Thoracic aorta (tissue), 2 donors: ENCODE measurements around the gene ACTL7A. TPM values are rescaled to one million over a fixed set of nuclear protein-coding genes. Genes with fewer than 3 reads are reported as not detected.

Experiments
- ATAC-seq: fragments of 150-250 bp; one replicate; pipeline ENCODE4 v1.8.0; 2017; ENCODE audit warnings: low read depth; ENCODE audit not compliant: insufficient number of reproducible peaks, low FRiP score
- DNase-seq: peaks from one replicate; pipeline ENCODE4 v3.0.0-alpha.2; 2020; ENCODE audit warnings: low spot score
- H3K27ac ChIP-seq, 2 donors: fragments of 200-600 bp; sonication (generic); 1 replicate in 1 of 2; 2 replicates in 1 of 2; pipeline ENCODE4 v1.5.1; 2016; ENCODE audit warnings: mild to moderate bottlenecking in 2 of 2, moderate library complexity in 2 of 2
- H3K27me3 ChIP-seq: fragments of 200-600 bp; sonication (generic); replicated peaks from 2 replicates; pipeline ENCODE4 v1.6.0; 2016; ENCODE audit warnings: mild to moderate bottlenecking; ENCODE audit not compliant: insufficient read depth
- H3K36me3 ChIP-seq: fragments of 200-600 bp; sonication (generic); one replicate; pipeline ENCODE4 v1.5.1; 2016
- H3K4me1 ChIP-seq, 2 donors: fragments of 200-600 bp; sonication (generic); 1 replicate in 1 of 2; 2 replicates in 1 of 2; pipeline versions ENCODE4 v1.5.1 to v1.6.0; 2016; ENCODE audit warnings: low read depth in 2 of 2, mild to moderate bottlenecking in 1 of 2; ENCODE audit not compliant: control insufficient read depth in 1 of 2
- H3K4me3 ChIP-seq: fragments of 200-600 bp; sonication (generic); 2 replicates; pipeline ENCODE4 v1.5.1; 2016; ENCODE audit warnings: mild to moderate bottlenecking
- H3K9me3 ChIP-seq: fragments of 200-600 bp; sonication (generic); 2 replicates; pipeline ENCODE4 v1.5.1; 2016
- total RNA-seq, 2 donors: library from RNA; depleted of rRNA; stranded (reverse); fragments of >200 nt; gene quantifications; one replicate each; pipeline versions ENCODE4 v1.1.0 to v1.2.3, GENCODE V29; 2016
- TF ChIP-seq, protein P1 (sequence below): fragments of 200-600 bp; sonication (generic); IDR thresholded peaks from one replicate; pipeline ENCODE4 v1.5.1; 2019; ENCODE audit warnings: antibody characterized with exemption

Gene ACTL7A
- total RNA-seq, 2 donors from 2014 or later: not detected

DNA sequence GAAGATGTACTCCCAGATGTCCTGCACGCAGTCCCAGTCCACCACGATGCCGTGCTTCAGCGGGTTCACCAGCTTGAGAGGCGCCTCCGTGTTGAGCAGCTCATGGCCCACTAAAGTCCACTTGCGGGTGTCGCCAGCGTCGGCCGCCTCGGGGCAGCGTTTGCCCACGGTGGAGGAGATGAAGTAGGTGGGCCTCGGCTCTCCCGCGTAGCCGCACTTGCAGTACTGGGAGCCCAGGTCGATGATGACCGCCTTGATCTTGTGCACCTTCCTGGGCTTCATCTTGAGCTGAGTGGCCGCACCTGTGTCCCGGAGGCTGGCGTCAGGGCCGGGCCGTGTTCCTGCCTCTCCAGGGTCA is 6.6 kb upstream of the ACTL7A start:
- no peak for ATAC-seq

DNA sequence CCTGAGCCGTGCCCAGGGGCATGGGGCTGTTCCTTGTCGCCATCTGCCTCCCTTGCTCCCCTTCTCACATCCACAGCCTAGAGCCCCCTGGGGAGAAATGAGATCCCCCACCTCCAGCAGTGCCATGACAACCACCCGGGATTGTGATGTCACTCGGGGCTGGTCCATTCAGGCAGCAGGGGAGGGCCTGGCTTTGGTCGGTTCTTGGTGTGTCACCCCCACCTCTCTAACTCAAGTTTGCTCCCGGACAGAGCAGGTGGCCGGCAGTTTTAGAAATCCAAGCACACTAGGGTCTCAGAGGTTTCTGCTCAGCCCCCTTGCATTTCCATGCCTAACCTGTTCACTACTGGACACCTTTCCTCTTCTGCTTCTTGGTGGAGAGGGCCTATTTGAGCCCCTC is 6.2 kb upstream of the ACTL7A start, which contains the start of gene ACTL7B:
TSS of gene ACTL7B (minus strand) at position 99 of the 400 bp plus-strand sequence. CDS start at position 43, 56 bp downstream.
- TF ChIP-seq, protein P1, sequence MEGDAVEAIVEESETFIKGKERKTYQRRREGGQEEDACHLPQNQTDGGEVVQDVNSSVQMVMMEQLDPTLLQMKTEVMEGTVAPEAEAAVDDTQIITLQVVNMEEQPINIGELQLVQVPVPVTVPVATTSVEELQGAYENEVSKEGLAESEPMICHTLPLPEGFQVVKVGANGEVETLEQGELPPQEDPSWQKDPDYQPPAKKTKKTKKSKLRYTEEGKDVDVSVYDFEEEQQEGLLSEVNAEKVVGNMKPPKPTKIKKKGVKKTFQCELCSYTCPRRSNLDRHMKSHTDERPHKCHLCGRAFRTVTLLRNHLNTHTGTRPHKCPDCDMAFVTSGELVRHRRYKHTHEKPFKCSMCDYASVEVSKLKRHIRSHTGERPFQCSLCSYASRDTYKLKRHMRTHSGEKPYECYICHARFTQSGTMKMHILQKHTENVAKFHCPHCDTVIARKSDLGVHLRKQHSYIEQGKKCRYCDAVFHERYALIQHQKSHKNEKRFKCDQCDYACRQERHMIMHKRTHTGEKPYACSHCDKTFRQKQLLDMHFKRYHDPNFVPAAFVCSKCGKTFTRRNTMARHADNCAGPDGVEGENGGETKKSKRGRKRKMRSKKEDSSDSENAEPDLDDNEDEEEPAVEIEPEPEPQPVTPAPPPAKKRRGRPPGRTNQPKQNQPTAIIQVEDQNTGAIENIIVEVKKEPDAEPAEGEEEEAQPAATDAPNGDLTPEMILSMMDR: no peak
- ATAC-seq (no peak), DNase-seq (no peak)
- H3K27me3 ChIP-seq: no peaks in the 10 kb centered on the region
- no peak within 1 kb of the TSS for H3K27ac ChIP-seq
- no peaks in the 10 kb centered on the region for H3K36me3 ChIP-seq
- no peaks in the 10 kb centered on the region for H3K9me3 ChIP-seq
- H3K4me3 ChIP-seq: no peak within 1 kb of the TSS
- H3K4me1 ChIP-seq: no peaks in the 10 kb centered on the region

More for the DNA sequence above, 6.6 kb upstream of the ACTL7A start:
- Histone ChIP-seq H3K9me3 (no peaks in the 10 kb centered on the region), H3K27ac (no peak overlapping the region), H3K4me3 (no peak overlapping the region), H3K36me3 (no peaks in the 10 kb centered on the region), H3K4me1 (no peaks in the 10 kb centered on the region), H3K27me3 (no peaks in the 10 kb centered on the region)
- TF ChIP-seq, protein P1: no peak
- DNase-seq: no peak

DNA sequence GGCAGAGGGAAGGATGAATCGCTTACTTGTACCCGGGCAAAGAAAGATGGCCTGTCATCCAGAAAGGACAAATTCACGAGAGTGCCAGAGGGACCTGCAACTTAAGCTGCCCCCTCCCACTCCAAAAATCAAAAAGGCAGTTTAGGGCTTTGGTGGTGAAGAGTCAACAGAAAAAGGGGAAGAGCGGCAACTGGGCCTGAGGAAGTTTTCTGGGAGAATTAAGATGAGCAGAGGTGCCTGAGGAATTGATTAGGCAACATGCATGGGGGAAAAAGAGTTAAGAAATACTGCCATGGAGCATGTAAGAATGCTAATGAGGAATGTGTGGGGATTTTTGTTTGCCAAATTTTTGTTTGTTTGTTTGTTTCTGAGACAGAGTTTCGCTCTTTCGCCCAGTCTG is 4.5 kb upstream of the ACTL7A start:
- H3K27ac ChIP-seq: no peak overlapping the region
- TF ChIP-seq, protein P1: no peak
- H3K27me3 ChIP-seq: no peaks in the 10 kb centered on the region
- no peaks in the 10 kb centered on the region for H3K4me1 ChIP-seq
- no peaks in the 10 kb centered on the region for H3K36me3 ChIP-seq
- H3K4me3 ChIP-seq: no peak overlapping the region
- ATAC-seq (no peak), DNase-seq (no peak)
- no peaks in the 10 kb centered on the region for H3K9me3 ChIP-seq

GRCh38 chr9:108859459-108860114 is 2.5 kb upstream of the ACTL7A start:
- TF ChIP-seq, protein P1: no peak
- Histone ChIP-seq H3K4me1 (no peaks in the 10 kb centered on the region), H3K27me3 (no peaks in the 10 kb centered on the region), H3K36me3 (no peaks in the 10 kb centered on the region), H3K9me3 (no peaks in the 10 kb centered on the region), H3K4me3 (no peak overlapping the region), H3K27ac (no peak overlapping the region)
- ATAC-seq (no peak), DNase-seq (no peak)

GRCh38 chr9:108860354-108860753 is 1.7 kb upstream of the ACTL7A start:
- ATAC-seq: no peak
- H3K27ac ChIP-seq: no peak overlapping the region
- no peaks in the 10 kb centered on the region for H3K36me3 ChIP-seq
- no peak for DNase-seq
- no peaks in the 10 kb centered on the region for H3K4me1 ChIP-seq
- no peaks in the 10 kb centered on the region for H3K9me3 ChIP-seq
- H3K4me3 ChIP-seq: no peak overlapping the region
- no peaks in the 10 kb centered on the region for H3K27me3 ChIP-seq
- TF ChIP-seq, protein P1: no peak
